ENCODE measurements around the gene RNF181.

- TF ChIP-seq CTCF (conservative IDR thresholded peaks at IDR 0.05; ENCODE audit: low read length) (no peak), EZH2phosphoT487 (IDR thresholded peaks at IDR 0.05; ENCODE audit: borderline replicate concordance, low read depth, low read length) (no peak)
These were observed 10.4 kb upstream of the RNF181 start for GRCh38 chr2:85584857-85585780.
